H9 (cell line): Measurements from ENCODE around the gene TRPV4. TPM values are rescaled to one million over a fixed set of nuclear protein-coding genes. Genes with fewer than 3 reads are reported as not detected.

ENCODE experiments used
- DNase-seq: peaks from one replicate; pipeline ENCODE4 v3.0.0-alpha.2; 2017
- H2AFZ ChIP-seq: one replicate; pipeline ENCODE4 v1.6.1; 2013; ENCODE audit warnings: mild to moderate bottlenecking, low read length, control low read depth, moderate library complexity
- H2AK5ac ChIP-seq: 2 replicates; pipeline ENCODE4 v1.6.1; 2013; ENCODE audit warnings: low read length, control low read depth, mixed read lengths; ENCODE audit not compliant: insufficient read length
- H2BK120ac ChIP-seq: one replicate; pipeline ENCODE4 v1.6.1; 2013; ENCODE audit warnings: low read depth, mild to moderate bottlenecking, low read length, control low read depth, inconsistent platforms; ENCODE audit not compliant: poor library complexity, severe bottlenecking
- H2BK12ac ChIP-seq: 2 replicates; pipeline ENCODE4 v1.6.1; 2013; ENCODE audit warnings: low read length, control low read depth, mixed read lengths, low read depth; ENCODE audit not compliant: insufficient read length
- H2BK15ac ChIP-seq: 2 replicates; pipeline ENCODE4 v1.6.1; 2013; ENCODE audit warnings: low read depth, low read length, control low read depth
- H2BK20ac ChIP-seq: one replicate; pipeline ENCODE4 v1.6.1; 2013; ENCODE audit warnings: low read depth, mild to moderate bottlenecking, low read length, control low read depth, inconsistent platforms; ENCODE audit not compliant: poor library complexity, severe bottlenecking
- H2BK5ac ChIP-seq: 2 replicates; pipeline ENCODE4 v1.6.1; 2013; ENCODE audit warnings: low read length, control low read depth, mixed read lengths; ENCODE audit not compliant: insufficient read length
- H3K14ac ChIP-seq: 2 replicates; pipeline ENCODE4 v1.6.1; 2013; ENCODE audit warnings: low read length, control low read depth; ENCODE audit not compliant: insufficient read depth
- H3K18ac ChIP-seq: 2 replicates; pipeline ENCODE4 v1.6.1; 2013; ENCODE audit warnings: low read depth, mild to moderate bottlenecking, mixed read lengths, low read length, control low read depth; ENCODE audit not compliant: insufficient read length
- H3K23ac ChIP-seq: 2 replicates; pipeline ENCODE4 v1.6.1; 2013; ENCODE audit warnings: low read length, control low read depth, mixed read lengths, low read depth; ENCODE audit not compliant: insufficient read length
- H3K23me2 ChIP-seq: 2 replicates; pipeline ENCODE4 v1.6.1; 2013; ENCODE audit warnings: low read depth, mild to moderate bottlenecking, mixed read lengths, low read length, control low read depth; ENCODE audit not compliant: insufficient read length, poor library complexity, severe bottlenecking
- H3K27ac ChIP-seq: 2 replicates; pipeline ENCODE4 v1.5.1; 2013; ENCODE audit warnings: low read length, control low read depth, mixed read lengths, low read depth; ENCODE audit not compliant: insufficient read length
- H3K27me3 ChIP-seq: 2 replicates; pipeline ENCODE4 v1.6.1; 2013; ENCODE audit warnings: low read length, control low read depth, inconsistent platforms; ENCODE audit not compliant: insufficient read depth
- H3K4ac ChIP-seq: 2 replicates; pipeline ENCODE4 v1.6.1; 2013; ENCODE audit warnings: low read depth, mild to moderate bottlenecking, control low read depth, inconsistent platforms, low read length, moderate library complexity
- H3K4me1 ChIP-seq: 2 replicates; pipeline ENCODE4 v1.6.1; 2013; ENCODE audit warnings: low read length, control low read depth, inconsistent platforms; ENCODE audit not compliant: insufficient read depth
- H3K4me2 ChIP-seq: 2 replicates; pipeline ENCODE4 v1.6.1; 2013; ENCODE audit warnings: low read length, control low read depth, mixed read lengths; ENCODE audit not compliant: insufficient read length, insufficient read depth
- H3K56ac ChIP-seq: 2 replicates; pipeline ENCODE4 v1.6.1; 2013; ENCODE audit warnings: low read depth, mild to moderate bottlenecking, mixed read lengths, low read length, control low read depth; ENCODE audit not compliant: insufficient read length
- H3K79me1 ChIP-seq: 2 replicates; pipeline ENCODE4 v1.6.1; 2013; ENCODE audit warnings: low read depth, mild to moderate bottlenecking, moderate library complexity, low read length, control low read depth, inconsistent platforms; ENCODE audit not compliant: insufficient read depth, poor library complexity, severe bottlenecking
- H3K79me2 ChIP-seq: 2 replicates; pipeline ENCODE4 v1.6.1; 2013; ENCODE audit warnings: low read length, control low read depth, inconsistent platforms; ENCODE audit not compliant: insufficient read depth
- H3K9ac ChIP-seq: 2 replicates; pipeline ENCODE4 v1.6.1; 2013; ENCODE audit warnings: low read length, control low read depth, mixed read lengths; ENCODE audit not compliant: insufficient read length; ENCODE audit errors: extremely low read depth
- H3K9me3 ChIP-seq: one replicate; pipeline ENCODE4 v1.6.1; 2013; ENCODE audit warnings: low read depth, low read length, inconsistent platforms; ENCODE audit not compliant: control insufficient read depth
- H3T11ph ChIP-seq: one replicate; pipeline ENCODE4 v1.6.1; 2013; ENCODE audit warnings: mild to moderate bottlenecking, low read length, control low read depth, inconsistent platforms
- H4K20me1 ChIP-seq: one replicate; pipeline ENCODE4 v1.6.1; 2013; ENCODE audit not compliant: control insufficient read depth, insufficient read length, insufficient read depth
- H4K5ac ChIP-seq: 2 replicates; pipeline ENCODE4 v1.6.1; 2013; ENCODE audit warnings: low read depth, mild to moderate bottlenecking, mixed read lengths, low read length, control low read depth; ENCODE audit not compliant: insufficient read length
- H4K8ac ChIP-seq: replicated peaks from 2 replicates; pipeline ENCODE4 v1.6.1; 2013; ENCODE audit warnings: low read length, control low read depth, mixed read lengths, low read depth; ENCODE audit not compliant: insufficient read length
- H4K91ac ChIP-seq: 2 replicates; pipeline ENCODE4 v1.6.1; 2013; ENCODE audit warnings: low read depth, mild to moderate bottlenecking, moderate library complexity, mixed read lengths, low read length, control low read depth; ENCODE audit not compliant: insufficient read length
- H3K27ac Mint-ChIP-seq, 3 experiments: 2 replicates in 2 of 3; 3 replicates in 1 of 3; pipeline ENCODE4 v1.8.0; 2020 to 2021; ENCODE audit warnings: mixed read lengths in 3 of 3, mild to moderate bottlenecking in 1 of 3, moderate library complexity in 1 of 3
- H3K27me3 Mint-ChIP-seq: 2 replicates; pipeline ENCODE4 v1.8.0; 2021; ENCODE audit warnings: low read depth, mild to moderate bottlenecking, moderate library complexity, mixed read lengths
- H3K36me3 Mint-ChIP-seq, 3 experiments: 2 replicates in 2 of 3; 3 replicates in 1 of 3; pipeline ENCODE4 v1.8.0; 2020 to 2021; ENCODE audit warnings: low read depth in 3 of 3, mixed read lengths in 3 of 3; ENCODE audit not compliant: insufficient read depth in 1 of 3
- H3K4me1 Mint-ChIP-seq, 2 experiments: 2 replicates each; pipeline ENCODE4 v1.8.0; 2020; ENCODE audit warnings: mixed read lengths in 2 of 2
- H3K4me3 Mint-ChIP-seq, 2 experiments: 2 replicates in 1 of 2; 3 replicates in 1 of 2; pipeline ENCODE4 v1.8.0; 2020 to 2021; ENCODE audit warnings: mild to moderate bottlenecking in 2 of 2, mixed read lengths in 2 of 2, moderate library complexity in 1 of 2
- H3K9me3 Mint-ChIP-seq, 2 experiments: 2 replicates in 1 of 2; 3 replicates in 1 of 2; pipeline ENCODE4 v1.8.0; 2020; ENCODE audit warnings: mild to moderate bottlenecking in 2 of 2, mixed read lengths in 2 of 2, moderate library complexity in 1 of 2
- CTCF ChIP-seq: fragments of 200-600 bp; sonication (generic); conservative IDR thresholded peaks from 3 replicates; pipeline ENCODE4 v1.8.0; 2021; ENCODE audit warnings: antibody characterized with exemption, mild to moderate bottlenecking
- WGBS: extraction: QIAGEN DNeasy Blood & Tissue Kit; methylation state at CpG from one replicate; pipeline ENCODE4 v1.1.7; 2013; ENCODE audit warnings: missing lambda C conversion rate, low lambda C conversion rate, mixed read lengths; ENCODE audit not compliant: insufficient read length; ENCODE audit errors: extremely low coverage; 5-methylcytosine and 5-hydroxymethylcytosine counted together
- total RNA-seq: library from RNA; stranded (reverse); gene quantifications from 2 replicates; pipeline ENCODE4 v1.2.1, GENCODE V29; 2021

Gene TRPV4
- total RNA-seq, 1 experiment from 2014 or later, result 4.9 TPM

GRCh38 chr12:109783135-109783964 is 49.8 kb downstream of the TRPV4 start:
- no peak overlapping the region for H3K4ac ChIP-seq
- no peaks in the 10 kb centered on the region for H3K79me1 ChIP-seq
- H3K9ac ChIP-seq, result no peak overlapping the region
- TF ChIP-seq CTCF, result no peak
- no peak overlapping the region for H2BK120ac ChIP-seq
- H3K14ac ChIP-seq, result no peak overlapping the region
- no peaks in the 10 kb centered on the region for H4K20me1 ChIP-seq
- no peak overlapping the region for H3K4me2 ChIP-seq
- peaks cover 2 to 3% of the 10 kb centered on the region in 2 experiments; a peak in 1 of 5 replicates for H3K9me3 Mint-ChIP-seq
- H3T11ph ChIP-seq, result no peak overlapping the region
- H2BK5ac ChIP-seq, result no peak overlapping the region
- no peak overlapping the region for H3K4me3 Mint-ChIP-seq
- no peak overlapping the region for H2BK12ac ChIP-seq
- H3K56ac ChIP-seq, result no peak overlapping the region
- WGBS, result no CpG with 5 or more reads among the region's 28 CpGs
- H2AFZ ChIP-seq, result no peak overlapping the region
- H4K8ac ChIP-seq, result no peak overlapping the region
- no peak overlapping the region for H3K27ac ChIP-seq
- no peak overlapping the region for H3K18ac ChIP-seq
- H3K27me3 ChIP-seq, result no peaks in the 10 kb centered on the region
- H3K27ac Mint-ChIP-seq, result peak overlapping the region in 2 of 3 experiments; percentile 39 to 53; a peak in 2 of 7 replicates
- H2BK20ac ChIP-seq, result no peak overlapping the region
- no peak overlapping the region for H3K23ac ChIP-seq
- DNase-seq, result no peak
- H2BK15ac ChIP-seq, result no peak overlapping the region
- peaks cover 2 to 15% (median 5%) of the 10 kb centered on the region in 3 experiments; a peak in 3 of 7 replicates for H3K36me3 Mint-ChIP-seq
- H3K4me1 Mint-ChIP-seq, result 0 out of 4 replicates have a peak, but pooled peaks cover 0 to 2% of the 10 kb centered on the region in 2 experiments
- no peaks in the 10 kb centered on the region for H3K4me1 ChIP-seq
- H4K91ac ChIP-seq, result no peak overlapping the region
- no peak overlapping the region for H2AK5ac ChIP-seq
- H3K23me2 ChIP-seq, result peaks cover 3% of the 10 kb centered on the region
- H3K9me3 ChIP-seq, result no peaks in the 10 kb centered on the region
- H4K5ac ChIP-seq, result no peak overlapping the region
- H3K27me3 Mint-ChIP-seq, result peaks cover 2% of the 10 kb centered on the region; the same call in 1 of the 2 replicates
- H3K79me2 ChIP-seq, result no peaks in the 10 kb centered on the region
